CD14-positive monocyte (primary cell): Measurements from ENCODE around the gene LETMD1. TPM values are rescaled to one million over a fixed set of nuclear protein-coding genes. Genes with fewer than 3 reads are reported as not detected.

Source experiments
- DNase-seq, 3 donors: peaks; one replicate each; pipeline ENCODE4 v3.0.0-alpha.2; 2011 to 2022
- H2AFZ ChIP-seq: 2 replicates; pipeline ENCODE4 v1.6.0; 2012; ENCODE audit warnings: mild to moderate bottlenecking, low read depth, low read length, inconsistent platforms; ENCODE audit not compliant: insufficient read depth, poor library complexity, severe bottlenecking
- H3K27ac ChIP-seq, 2 donors: 1 replicate in 1 of 2; 2 replicates in 1 of 2; pipeline ENCODE4 v1.5.1; 2012 to 2013; ENCODE audit warnings: low read length in 2 of 2, control low read depth in 1 of 2, inconsistent platforms in 1 of 2, low read depth in 1 of 2, mild to moderate bottlenecking in 1 of 2
- H3K27me3 ChIP-seq, 2 donors: one replicate each; pipeline versions ENCODE4 v1.6.0 to v1.6.1; 2011 to 2013; ENCODE audit warnings: low read length in 2 of 2; ENCODE audit not compliant: control insufficient read depth in 2 of 2, insufficient read depth in 2 of 2
- H3K36me3 ChIP-seq, 2 donors: replicated peaks in 1 of 2; 1 replicate in 1 of 2; 2 replicates in 1 of 2; pipeline versions ENCODE4 v1.5.1 to v1.6.1; 2012 to 2013; ENCODE audit warnings: low read length in 2 of 2, control low read depth in 1 of 2, inconsistent platforms in 1 of 2, mild to moderate bottlenecking in 1 of 2; ENCODE audit not compliant: insufficient read depth in 2 of 2, control insufficient read depth in 1 of 2
- H3K4me1 ChIP-seq, 2 donors: 1 replicate in 1 of 2; 2 replicates in 1 of 2; pipeline versions ENCODE4 v1.5.1 to v1.6.1; 2012 to 2013; ENCODE audit warnings: low read length in 2 of 2, control low read depth in 1 of 2, inconsistent platforms in 1 of 2, mild to moderate bottlenecking in 1 of 2, moderate library complexity in 1 of 2; ENCODE audit not compliant: insufficient read depth in 2 of 2, control insufficient read depth in 1 of 2
- H3K4me2 ChIP-seq: replicated peaks from 2 replicates; pipeline ENCODE3; 2012; ENCODE audit warnings: low read length, moderate library complexity, mild to moderate bottlenecking; ENCODE audit not compliant: poor library complexity, severe bottlenecking; ENCODE audit errors: extremely low read depth
- H3K4me3 ChIP-seq, 3 experiments: fragments of 200-600 bp in 1 of 3; sonication (generic) in 1 of 3; replicated peaks in 1 of 3; 1 replicate in 2 of 3; 2 replicates in 1 of 3; pipeline ENCODE4 v1.5.1; 2011 to 2013; ENCODE audit warnings: low read length in 3 of 3, mild to moderate bottlenecking in 3 of 3, control low read depth in 2 of 3, low read depth in 2 of 3, inconsistent platforms in 1 of 3, moderate library complexity in 1 of 3
- H3K79me2 ChIP-seq: 2 replicates; pipeline ENCODE4 v1.6.0; 2012; ENCODE audit warnings: mild to moderate bottlenecking, control low read depth, inconsistent platforms, low read length, moderate library complexity; ENCODE audit not compliant: insufficient read depth
- H3K9ac ChIP-seq: 2 replicates; pipeline ENCODE4 v1.6.0; 2017; ENCODE audit warnings: low read length, mild to moderate bottlenecking; ENCODE audit not compliant: insufficient read depth, poor library complexity, severe bottlenecking
- H3K9me3 ChIP-seq, 2 donors: replicated peaks in 1 of 2; 1 replicate in 1 of 2; 2 replicates in 1 of 2; pipeline versions ENCODE4 v1.5.1 to v1.6.1; 2012 to 2013; ENCODE audit warnings: low read length in 2 of 2, control low read depth in 1 of 2; ENCODE audit not compliant: control insufficient read depth in 1 of 2, insufficient read depth in 1 of 2
- H4K20me1 ChIP-seq: 2 replicates; pipeline ENCODE4 v1.6.0; 2012; ENCODE audit warnings: mild to moderate bottlenecking, low read length, control low read depth, moderate library complexity; ENCODE audit not compliant: insufficient read depth
- H3K27ac Mint-ChIP-seq, 7 donors: one replicate each; pipeline ENCODE4 v1.8.0; 2020; ENCODE audit warnings: mild to moderate bottlenecking in 7 of 7, mixed read lengths in 7 of 7, moderate library complexity in 6 of 7, inconsistent platforms in 2 of 7
- H3K27me3 Mint-ChIP-seq, 3 donors: one replicate each; pipeline ENCODE4 v1.8.0; 2021 to 2022; ENCODE audit warnings: low read depth in 3 of 3, mild to moderate bottlenecking in 3 of 3, mixed read lengths in 3 of 3, moderate library complexity in 3 of 3, inconsistent platforms in 1 of 3
- H3K36me3 Mint-ChIP-seq, 2 donors: one replicate each; pipeline ENCODE4 v1.8.0; 2020; ENCODE audit warnings: mixed read lengths in 2 of 2, inconsistent platforms in 1 of 2, mild to moderate bottlenecking in 1 of 2
- H3K4me1 Mint-ChIP-seq: one replicate; pipeline ENCODE4 v1.8.0; 2020; ENCODE audit warnings: mild to moderate bottlenecking, mixed read lengths
- H3K4me3 Mint-ChIP-seq, 2 donors: one replicate each; pipeline ENCODE4 v1.8.0; 2020; ENCODE audit warnings: mild to moderate bottlenecking in 2 of 2, mixed read lengths in 2 of 2, moderate library complexity in 1 of 2
- H3K9me3 Mint-ChIP-seq, 7 donors: one replicate each; pipeline ENCODE4 v1.8.0; 2020 to 2022; ENCODE audit warnings: mixed read lengths in 7 of 7, mild to moderate bottlenecking in 6 of 7, moderate library complexity in 6 of 7, inconsistent platforms in 2 of 7
- WGBS: methylation state at CpG from one replicate; pipeline ENCODE4 v1.1.5; 2013; ENCODE audit warnings: missing lambda C conversion rate; ENCODE audit not compliant: insufficient coverage; 5-methylcytosine and 5-hydroxymethylcytosine counted together
- intact Hi-C, 2 donors: fragments of 100-400 bp; cut with micrococcal nuclease; formaldehyde crosslinking; loops; one replicate each; pipeline versions ENCODE4 v1.15.0 to v1.15.1; 2023
- polyA plus RNA-seq, 3 donors: library from polyadenylated mRNA; depleted of rRNA in 1 of 3; unstranded in 2 of 3; stranded (reverse) in 1 of 3; fragments of 300-500 nt in 2 of 3; fragments of >200 nt in 1 of 3; fragmentation: Illumina TruSeq in 2 of 3; gene quantifications; 1 replicate in 2 of 3; 2 replicates in 1 of 3; pipeline ENCODE4 v1.2.3, GENCODE V29; 2012 to 2021
- TF ChIP-seq, protein P1 (sequence below): fragments of 200-600 bp; IDR thresholded peaks from one replicate; pipeline ENCODE4 v1.8.0; 2022; ENCODE audit warnings: antibody characterized with exemption, mild to moderate bottlenecking

Gene LETMD1
- polyA plus RNA-seq, 3 donors: 13.2 to 95.6 (median 16.8) TPM

DNA sequence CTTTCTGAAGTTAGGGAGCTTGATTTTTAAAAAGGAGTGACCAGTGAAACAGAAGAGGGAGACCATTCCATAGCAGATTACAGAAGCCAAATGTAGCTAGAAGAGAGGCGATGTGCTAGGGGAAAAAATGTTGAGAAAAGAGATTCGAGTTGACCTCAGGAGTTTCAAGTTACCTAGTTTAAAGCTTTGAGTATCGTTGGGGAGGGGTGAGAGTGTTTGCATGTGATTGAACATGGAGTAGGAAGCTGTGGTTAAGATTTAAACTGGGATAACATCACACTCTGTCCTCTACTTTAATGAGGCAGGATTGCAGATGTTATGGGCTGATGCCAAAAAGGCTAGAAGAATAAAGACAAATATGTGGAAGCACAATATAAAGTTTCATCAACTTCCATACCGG is 3.7 kb downstream of the LETMD1 start:
- Histone ChIP-seq H3K79me2 (peaks cover 19% of the 10 kb centered on the region), H3K9ac (no peak overlapping the region), H2AFZ (no peak overlapping the region), H3K27me3 (no peaks in the 10 kb centered on the region), H3K36me3 (peaks cover 38 to 61% of the 10 kb centered on the region in 2 donors), H3K4me1 (peaks cover 22 to 24% of the 10 kb centered on the region in 2 donors), H3K27ac (no peak overlapping the region), H3K4me3 (no peak overlapping the region), H4K20me1 (no peaks in the 10 kb centered on the region), H3K9me3 (no peaks in the 10 kb centered on the region), H3K4me2 (no peak overlapping the region)
- no peak overlapping the region for H3K4me3 Mint-ChIP-seq
- H3K9me3 Mint-ChIP-seq: no peaks in the 10 kb centered on the region
- TF ChIP-seq, protein P1, sequence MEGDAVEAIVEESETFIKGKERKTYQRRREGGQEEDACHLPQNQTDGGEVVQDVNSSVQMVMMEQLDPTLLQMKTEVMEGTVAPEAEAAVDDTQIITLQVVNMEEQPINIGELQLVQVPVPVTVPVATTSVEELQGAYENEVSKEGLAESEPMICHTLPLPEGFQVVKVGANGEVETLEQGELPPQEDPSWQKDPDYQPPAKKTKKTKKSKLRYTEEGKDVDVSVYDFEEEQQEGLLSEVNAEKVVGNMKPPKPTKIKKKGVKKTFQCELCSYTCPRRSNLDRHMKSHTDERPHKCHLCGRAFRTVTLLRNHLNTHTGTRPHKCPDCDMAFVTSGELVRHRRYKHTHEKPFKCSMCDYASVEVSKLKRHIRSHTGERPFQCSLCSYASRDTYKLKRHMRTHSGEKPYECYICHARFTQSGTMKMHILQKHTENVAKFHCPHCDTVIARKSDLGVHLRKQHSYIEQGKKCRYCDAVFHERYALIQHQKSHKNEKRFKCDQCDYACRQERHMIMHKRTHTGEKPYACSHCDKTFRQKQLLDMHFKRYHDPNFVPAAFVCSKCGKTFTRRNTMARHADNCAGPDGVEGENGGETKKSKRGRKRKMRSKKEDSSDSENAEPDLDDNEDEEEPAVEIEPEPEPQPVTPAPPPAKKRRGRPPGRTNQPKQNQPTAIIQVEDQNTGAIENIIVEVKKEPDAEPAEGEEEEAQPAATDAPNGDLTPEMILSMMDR: no peak
- 65% methylated on average over 3 of the region's 4 CpGs for WGBS
- DNase-seq: no peak
- H3K27me3 Mint-ChIP-seq: no peaks in the 10 kb centered on the region
- H3K27ac Mint-ChIP-seq: peak overlapping the region in 1 of 7 donors; percentile 16
- intact Hi-C loops: loop anchor here in 1 of 2 donors (10.0 kb wide), 1 partner anchor 293 kb away; the partner anchor contains the start of gene CELA1
- H3K36me3 Mint-ChIP-seq: peaks cover 39 to 52% of the 10 kb centered on the region in 2 donors
- H3K4me1 Mint-ChIP-seq: peaks cover 27% of the 10 kb centered on the region

DNA sequence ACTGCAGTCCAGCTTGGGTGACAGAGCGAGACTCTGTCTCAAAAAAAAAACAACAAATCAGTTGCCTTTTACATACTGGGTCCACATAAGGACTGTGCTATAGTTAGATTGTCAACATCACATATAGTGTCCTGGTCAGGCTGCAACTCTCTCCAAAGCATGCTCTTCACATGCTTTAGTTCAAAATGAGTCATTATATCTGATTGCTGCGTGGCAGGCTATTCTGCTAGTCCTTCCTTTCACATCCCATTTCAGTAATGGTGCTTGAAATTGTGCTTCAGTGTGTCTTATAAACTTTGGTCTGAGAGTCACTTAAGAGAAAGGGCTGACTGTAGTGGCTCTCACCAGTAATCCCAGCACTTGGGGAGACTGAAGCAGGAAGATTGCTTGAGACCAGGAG is 6.9 kb downstream of the LETMD1 start:
- no peak overlapping the region for H3K27ac ChIP-seq
- no peaks in the 10 kb centered on the region for H3K9me3 Mint-ChIP-seq
- peaks cover 63 to 92% of the 10 kb centered on the region in 2 donors for H3K36me3 ChIP-seq
- H3K27me3 ChIP-seq: no peaks in the 10 kb centered on the region
- no peak overlapping the region for H3K4me3 ChIP-seq
- no peaks in the 10 kb centered on the region for H3K9me3 ChIP-seq
- TF ChIP-seq, protein P1: no peak
- peaks cover 3% of the 10 kb centered on the region for H3K79me2 ChIP-seq
- no CpG with 5 or more reads among the region's 2 CpGs for WGBS
- H3K36me3 Mint-ChIP-seq: peaks cover 64 to 84% of the 10 kb centered on the region in 2 donors
- peaks cover 0 to 6% of the 10 kb centered on the region in 2 donors for H3K4me1 ChIP-seq
- no peak for DNase-seq
- peak overlapping the region in 1 of 7 donors; percentile 24 for H3K27ac Mint-ChIP-seq
- H3K4me2 ChIP-seq: no peak overlapping the region
- no peaks in the 10 kb centered on the region for H4K20me1 ChIP-seq
- peaks cover 13% of the 10 kb centered on the region for H3K4me1 Mint-ChIP-seq
- no peak overlapping the region for H3K9ac ChIP-seq
- H3K4me3 Mint-ChIP-seq: no peak overlapping the region
- no peaks in the 10 kb centered on the region for H3K27me3 Mint-ChIP-seq
- H2AFZ ChIP-seq: no peak overlapping the region
- intact Hi-C loops: loop anchor here in 1 of 2 donors (10.0 kb wide), 1 partner anchor 290 kb away; the partner anchor contains the start of gene CELA1
